Measurements from ENCODE around the gene ARHGAP1.

- TF ChIP-seq CTCF (IDR thresholded peaks at IDR 0.05), result no peak
- TF ChIP-seq POLR2A (IDR thresholded peaks at IDR 0.05), result no peak
- no peak for TF ChIP-seq POLR2AphosphoS5 (IDR thresholded peaks at IDR 0.05)
Measured at GRCh38 chr11:46677991-46678740, 22.3 kb downstream of the ARHGAP1 start.
